A673 (cell line): ENCODE data around the gene ANKUB1. TPM values are rescaled to one million over a fixed set of nuclear protein-coding genes. Genes with fewer than 3 reads are reported as not detected.
A peak's percentile ranks its signal among the peaks of the same experiment; 100 is the strongest.

Experiments
- BruUV-seq: library from RNA; stranded (reverse); fragments of 400-500 nt; replicated peaks from 2 replicates; lab custom pipeline; 2021; lab: Mats Ljungman, UMichigan
- CTCF ChIA-PET: fragments of 300-600 bp; sonication (Branson Sonifier 250); formaldehyde crosslinking; loops from one replicate; lab custom pipeline; 2022; ENCODE audit warnings: antibody characterized with exemption; lab: Charles Lee
- POLR2A ChIA-PET: fragments of 300-600 bp; sonication (Branson Sonifier 250); formaldehyde crosslinking; loops from one replicate; lab custom pipeline; 2022; ENCODE audit warnings: antibody characterized with exemption; ENCODE audit not compliant: low non-redundant PET; lab: Charles Lee
- DNase-seq: peaks from one replicate; pipeline ENCODE4 v3.0.0-alpha.2; 2015; ENCODE audit warnings: low spot score
- H3K27ac ChIP-seq: fragments of 200-600 bp; sonication (generic); 2 replicates; pipeline ENCODE4 v1.5.1; 2016; ENCODE audit warnings: mixed run types, low read depth, mild to moderate bottlenecking, mixed read lengths, antibody characterized with exemption, low read length; ENCODE audit not compliant: poor library complexity, severe bottlenecking
- H3K27me3 ChIP-seq: fragments of 200-600 bp; sonication (generic); replicated peaks from 2 replicates; pipeline ENCODE4 v1.6.1; 2017; ENCODE audit warnings: mixed run types, low read depth, mild to moderate bottlenecking, mixed read lengths, antibody characterized with exemption, low read length; ENCODE audit not compliant: insufficient read depth, poor library complexity
- H3K36me3 ChIP-seq: fragments of 200-600 bp; sonication (generic); 2 replicates; pipeline ENCODE4 v1.6.1; 2016; ENCODE audit warnings: mixed run types, mild to moderate bottlenecking, mixed read lengths, antibody characterized with exemption, low read length; ENCODE audit not compliant: insufficient read depth, poor library complexity, severe bottlenecking
- H3K4me1 ChIP-seq: fragments of 200-600 bp; sonication (generic); 2 replicates; pipeline ENCODE4 v1.6.1; 2017; ENCODE audit warnings: mixed run types, mild to moderate bottlenecking, mixed read lengths, antibody characterized with exemption, low read length; ENCODE audit not compliant: insufficient read depth, poor library complexity, severe bottlenecking
- H3K4me3 ChIP-seq: fragments of 200-600 bp; sonication (generic); 2 replicates; pipeline ENCODE4 v1.5.1; 2016; ENCODE audit warnings: low read depth, mixed run types, mild to moderate bottlenecking, mixed read lengths, low read length; ENCODE audit not compliant: poor library complexity, severe bottlenecking
- H3K9me3 ChIP-seq: fragments of 200-600 bp; sonication (generic); 2 replicates; pipeline ENCODE4 v1.6.1; 2016; ENCODE audit warnings: mixed run types, low read depth, mild to moderate bottlenecking, mixed read lengths, antibody characterized with exemption, low read length; ENCODE audit not compliant: poor library complexity, severe bottlenecking
- CTCF ChIP-seq: fragments of 300-800, 200-600 bp; sonication (generic); conservative IDR thresholded peaks from 2 replicates; pipeline ENCODE4 v1.5.1; 2017; ENCODE audit warnings: low read depth, mild to moderate bottlenecking, antibody characterized with exemption, low read length, moderate library complexity, mixed read lengths
- EZH2 ChIP-seq: fragments of 200-600 bp; sonication (generic); IDR thresholded peaks from 2 replicates; pipeline ENCODE4 v1.6.1; 2017; ENCODE audit warnings: borderline replicate concordance, low read depth, mild to moderate bottlenecking, mixed read lengths, antibody characterized with exemption, low read length; ENCODE audit not compliant: poor library complexity, severe bottlenecking
- intact Hi-C: fragments of 100-400 bp; cut with micrococcal nuclease; formaldehyde crosslinking; loops from one replicate; pipeline ENCODE4 v1.10.0; 2022; ENCODE audit not compliant: unreplicated experiment
- total RNA-seq: library from RNA; stranded (reverse); gene quantifications from 2 replicates; pipeline ENCODE4 v1.2.3, GENCODE V29; 2021

Gene ANKUB1
- total RNA-seq, 1 experiment from 2014 or later = not detected

GRCh38 chr3:149810846-149811245 is 18.5 kb upstream of the ANKUB1 start:
- no peak overlapping the region for H3K27ac ChIP-seq
- no peak for DNase-seq
- intact Hi-C loops = no loop called here
- ChIA-PET POLR2A (no interaction called here), CTCF (no interaction called here)
- TF ChIP-seq EZH2 = no peak
- no peak for TF ChIP-seq CTCF
- H3K4me1 ChIP-seq = peaks cover 18% of the 10 kb centered on the region
- no TSS peak for BruUV-seq
- H3K36me3 ChIP-seq = no peaks in the 10 kb centered on the region
- no peak overlapping the region for H3K4me3 ChIP-seq
- H3K27me3 ChIP-seq = no peaks in the 10 kb centered on the region
- no peaks in the 10 kb centered on the region for H3K9me3 ChIP-seq

- DNase-seq = peak; percentile 5
- no peaks in the 10 kb centered on the region for H3K27me3 ChIP-seq
- ChIA-PET POLR2A (no interaction called here), CTCF (no interaction called here)
- H3K27ac ChIP-seq = no peak overlapping the region
- no peaks in the 10 kb centered on the region for H3K36me3 ChIP-seq
- no peak overlapping the region for H3K4me3 ChIP-seq
- BruUV-seq = no TSS peak
- intact Hi-C loops = loop anchor here (5.0 kb wide), 1 partner anchor 42 kb away; no protein-coding TSS in a partner anchor
- H3K4me1 ChIP-seq = peaks cover 15% of the 10 kb centered on the region
- H3K9me3 ChIP-seq = no peaks in the 10 kb centered on the region
- no peak for TF ChIP-seq EZH2
- no peak for TF ChIP-seq CTCF
Observed at GRCh38 chr3:149809699-149810098, 17.3 kb upstream of the ANKUB1 start.

- DNase-seq = peak; percentile 80
- H3K4me3 ChIP-seq = no peak overlapping the region
- no TSS peak for BruUV-seq
- no peaks in the 10 kb centered on the region for H3K27me3 ChIP-seq
- no peak overlapping the region for H3K27ac ChIP-seq
- ChIA-PET POLR2A (no interaction called here), CTCF (interaction anchor here (0.6 to 1.8 kb wide), 15 partner anchors 11 to 687 kb away, joined by 3 to 12 read pairs (median 3); no protein-coding TSS in a partner anchor)
- H3K36me3 ChIP-seq = no peaks in the 10 kb centered on the region
- peaks cover 9% of the 10 kb centered on the region for H3K4me1 ChIP-seq
- TF ChIP-seq EZH2 (no peak), CTCF (peak; percentile 85)
- H3K9me3 ChIP-seq = no peaks in the 10 kb centered on the region
- intact Hi-C loops = loop anchor here (1.0 to 5.0 kb wide), 2 partner anchors 41 to 314 kb away; no protein-coding TSS in a partner anchor
Observed at GRCh38 chr3:149808209-149808829, 16.0 kb upstream of the ANKUB1 start.
